CD4-positive, alpha-beta T cell treated with Interleukin-4 for 1 hour (primary cell): ENCODE data around the gene ZIM2.

Experiments used
- DNase-seq, 2 donors: peaks; one replicate each; pipeline ENCODE4 v3.0.0-alpha.2; 2020 to 2022

The ZIM2 gene

DNA sequence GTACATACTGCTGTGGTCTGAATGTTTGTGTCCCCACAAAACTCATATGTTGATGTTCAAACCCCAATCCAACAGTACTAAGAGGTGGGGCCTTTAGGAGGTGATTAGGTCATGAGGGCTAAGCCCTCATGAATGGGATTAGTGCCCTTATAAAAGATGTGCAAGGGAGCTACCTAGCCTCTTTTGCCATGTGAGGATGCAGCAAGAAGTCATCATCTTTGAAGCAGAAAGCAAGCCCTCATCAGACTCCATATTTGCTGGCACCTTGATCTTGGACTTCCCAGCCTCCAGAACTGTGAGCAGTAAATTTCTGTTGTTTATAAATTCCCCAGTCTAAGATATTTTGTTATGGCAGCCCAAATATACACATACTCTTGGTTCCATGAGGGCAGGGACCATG is 33.9 kb downstream of the ZIM2 start:
- DNase-seq: no peak

DNA sequence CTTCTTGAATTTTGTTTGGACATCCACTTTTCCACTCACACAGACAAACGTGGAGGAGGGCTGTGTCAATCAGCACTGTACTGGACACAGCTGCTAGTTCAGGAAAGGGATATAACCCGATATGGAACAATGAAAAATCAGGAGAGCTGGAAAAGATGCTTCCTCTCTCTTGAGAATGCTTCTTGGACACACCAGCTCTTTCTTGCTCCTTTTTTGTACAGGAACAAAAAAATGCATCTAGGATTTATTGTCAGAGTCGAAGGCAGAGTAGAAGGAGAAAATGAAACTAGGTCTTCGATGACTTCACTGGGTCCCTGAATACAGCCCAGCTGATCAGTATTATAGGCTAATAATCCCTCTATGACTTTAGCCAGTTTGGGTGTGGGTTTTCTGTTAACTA is 62.2 kb downstream of the ZIM2 start:
- no peak for DNase-seq

DNA sequence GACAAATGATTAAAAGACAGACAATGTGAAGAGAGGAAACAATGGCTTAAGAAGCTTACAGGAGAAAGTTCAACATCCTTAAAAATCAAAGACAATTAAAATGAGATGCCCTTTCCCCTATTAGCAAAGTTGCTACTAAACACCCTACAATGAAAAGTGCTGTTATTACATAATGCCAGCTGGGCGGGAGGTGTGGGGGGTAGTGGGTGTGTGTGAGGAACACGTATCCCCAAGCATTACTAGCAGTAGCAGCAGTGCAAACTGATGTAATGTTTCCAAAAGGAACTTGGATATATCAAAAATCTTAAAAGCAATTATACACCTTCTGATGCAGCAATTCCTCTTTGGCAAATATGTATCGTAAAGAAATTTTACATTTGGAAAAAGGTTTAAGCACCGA is 70.9 kb downstream of the ZIM2 start:
- DNase-seq: no peak

DNA sequence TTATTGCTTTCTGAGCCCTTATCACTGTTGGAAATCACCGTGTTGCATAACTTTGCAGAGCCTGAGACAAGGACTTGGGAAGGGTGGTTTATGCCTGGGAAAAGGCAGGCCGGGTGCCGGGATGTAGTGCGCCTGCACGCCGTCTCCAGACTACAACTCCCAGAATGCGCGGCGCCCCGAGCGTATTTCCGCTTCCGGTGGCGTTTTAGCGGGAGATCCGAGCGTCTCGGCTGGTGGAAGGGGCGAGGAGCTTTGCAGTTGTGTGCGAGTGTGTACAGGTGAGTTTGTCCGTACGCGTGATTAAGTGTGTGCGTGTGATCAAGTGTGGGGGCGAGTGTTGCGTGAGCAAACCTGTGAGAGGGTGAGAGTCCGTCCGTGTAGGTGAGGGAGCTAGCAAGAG is 75.4 kb downstream of the ZIM2 start:
- DNase-seq: no peak

DNA sequence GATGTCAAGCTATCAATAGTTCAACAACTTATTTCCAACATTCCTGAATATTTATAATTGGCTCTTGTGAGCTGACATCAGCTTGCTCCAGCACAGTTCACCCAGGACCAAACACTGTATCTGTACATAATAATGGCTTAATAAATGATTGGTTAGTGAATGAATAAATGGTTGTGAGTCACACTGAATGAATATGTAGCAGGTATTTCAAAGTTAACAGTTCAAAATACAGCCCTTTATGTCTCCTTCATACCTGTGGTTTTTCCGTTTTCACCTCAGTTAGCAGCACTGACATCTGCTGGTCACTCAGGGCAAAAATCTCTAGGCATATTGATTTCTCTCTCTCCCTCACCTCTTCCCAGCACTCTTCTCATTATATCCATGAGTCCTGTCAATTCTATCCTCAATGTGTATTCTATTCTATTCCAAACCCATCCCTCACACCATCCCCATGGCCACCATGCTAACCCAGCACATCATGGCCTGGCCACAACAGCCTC is 76.3 kb downstream of the ZIM2 start:
- DNase-seq: no peak

DNA sequence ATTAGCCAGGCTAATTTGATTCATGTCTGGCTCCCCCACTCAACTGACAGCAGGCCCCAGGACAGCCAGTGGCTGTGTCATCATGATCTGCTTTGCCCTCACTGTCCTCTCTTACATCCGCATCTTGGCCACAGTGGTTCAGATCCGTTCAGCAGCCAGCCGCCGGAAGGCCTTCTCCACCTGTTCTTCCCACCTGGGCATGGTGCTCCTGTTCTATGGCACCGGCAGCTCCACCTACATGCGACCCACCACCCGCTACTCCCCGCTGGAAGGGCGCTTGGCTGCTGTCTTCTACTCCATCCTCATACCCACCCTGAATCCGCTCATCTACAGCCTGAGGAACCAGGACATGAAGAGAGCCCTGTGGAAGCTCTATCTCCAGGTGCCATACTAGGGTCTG is 79.7 kb downstream of the ZIM2 start:
- no peak for DNase-seq

DNA sequence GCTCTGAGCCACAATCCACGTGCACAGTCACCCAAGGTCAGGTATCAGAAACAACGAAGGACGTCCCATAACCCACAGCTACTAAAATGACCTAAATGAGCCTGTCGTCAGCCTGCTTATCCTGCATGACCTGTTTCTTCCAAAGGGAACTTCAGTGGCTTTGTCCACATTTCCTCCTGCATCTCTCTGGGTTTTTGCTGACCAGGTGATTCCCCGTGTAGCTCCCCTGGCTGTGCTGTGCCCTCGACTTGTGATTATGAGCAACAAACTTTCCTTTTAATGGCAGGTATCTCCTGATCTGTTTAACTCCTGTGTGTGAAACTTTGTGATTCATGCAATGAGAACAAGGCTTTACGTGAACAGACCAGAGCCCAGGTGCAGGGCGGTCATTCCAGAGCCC is 81.0 kb downstream of the ZIM2 start:
- no peak for DNase-seq

DNA sequence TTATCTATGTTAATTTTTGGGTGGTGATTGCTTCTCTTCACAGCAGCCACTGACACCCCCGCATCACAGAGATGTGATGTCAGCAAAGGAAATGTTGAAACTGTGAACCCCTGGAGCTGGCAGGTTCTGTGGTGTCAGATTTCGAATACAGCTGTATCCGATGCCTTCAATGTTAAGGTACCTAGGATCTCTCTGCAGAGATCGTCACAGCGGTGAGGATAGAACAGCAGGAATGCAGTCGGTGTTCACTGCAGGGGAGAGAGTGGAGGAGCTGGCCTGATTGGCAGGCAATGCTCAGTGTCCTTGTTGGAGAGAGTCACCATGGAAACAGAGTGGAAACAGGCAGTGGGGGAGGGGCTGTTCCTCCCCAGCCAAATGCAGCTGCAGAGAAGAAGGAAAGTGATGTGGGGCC is 89.4 kb downstream of the ZIM2 start:
- no peak for DNase-seq

DNA sequence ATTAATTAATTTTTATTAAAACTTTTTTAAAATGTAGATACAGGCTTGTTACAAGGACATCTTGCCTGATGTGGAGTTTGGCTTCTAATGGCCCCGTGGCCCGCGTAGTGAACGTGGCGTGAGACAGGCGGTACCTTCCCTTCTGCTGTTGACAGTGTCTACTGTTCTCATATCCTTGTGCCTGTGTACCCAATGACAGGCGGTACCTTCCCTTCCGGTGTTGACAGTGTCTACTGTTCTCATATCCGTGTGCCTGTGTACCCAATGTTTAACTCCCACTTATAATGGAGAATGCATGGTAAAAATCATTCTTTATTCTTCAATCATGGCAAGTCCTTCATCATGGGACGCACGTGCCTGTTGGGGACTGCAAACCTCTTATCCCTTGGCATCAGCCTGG is 89.9 kb downstream of the ZIM2 start:
- DNase-seq: no peak

DNA sequence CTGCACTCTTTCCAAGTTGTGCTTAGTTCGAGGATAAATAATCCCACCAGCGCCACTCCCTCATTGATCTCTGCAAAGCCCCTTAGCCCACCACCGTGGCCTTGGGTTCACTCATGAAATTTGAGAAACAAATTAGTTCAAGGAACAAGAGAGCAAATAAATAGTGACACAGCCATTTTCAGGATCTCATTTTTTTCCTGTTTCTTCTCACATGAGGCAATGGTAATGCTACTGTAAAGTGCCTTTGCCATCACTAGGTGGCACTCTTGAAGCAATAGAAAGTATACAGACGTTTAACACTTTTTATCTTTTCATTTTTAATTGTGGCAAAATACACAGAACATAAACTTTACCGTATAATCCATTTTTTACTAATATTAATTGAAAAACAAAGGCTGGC is 92.1 kb downstream of the ZIM2 start:
- DNase-seq: no peak

DNA sequence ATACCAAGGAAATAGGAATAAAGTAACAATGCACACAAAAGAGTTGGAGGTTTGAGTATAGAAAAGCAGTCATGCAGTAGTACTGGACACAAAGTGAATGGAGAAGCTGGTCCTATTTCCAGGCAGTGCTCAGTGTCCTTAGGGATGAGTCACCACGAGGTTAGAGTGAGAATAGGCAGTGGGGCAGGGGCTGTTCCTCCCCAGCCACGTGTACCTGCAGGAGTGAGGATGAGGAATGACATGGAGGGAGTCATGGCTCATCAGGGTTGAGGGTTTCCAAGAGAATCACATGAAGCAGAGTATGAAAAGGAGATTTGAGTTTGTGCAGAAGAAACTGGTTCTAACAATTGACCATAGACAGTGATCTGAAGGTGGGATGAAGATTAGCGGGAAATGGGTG is 94.2 kb downstream of the ZIM2 start:
- no peak for DNase-seq

DNA sequence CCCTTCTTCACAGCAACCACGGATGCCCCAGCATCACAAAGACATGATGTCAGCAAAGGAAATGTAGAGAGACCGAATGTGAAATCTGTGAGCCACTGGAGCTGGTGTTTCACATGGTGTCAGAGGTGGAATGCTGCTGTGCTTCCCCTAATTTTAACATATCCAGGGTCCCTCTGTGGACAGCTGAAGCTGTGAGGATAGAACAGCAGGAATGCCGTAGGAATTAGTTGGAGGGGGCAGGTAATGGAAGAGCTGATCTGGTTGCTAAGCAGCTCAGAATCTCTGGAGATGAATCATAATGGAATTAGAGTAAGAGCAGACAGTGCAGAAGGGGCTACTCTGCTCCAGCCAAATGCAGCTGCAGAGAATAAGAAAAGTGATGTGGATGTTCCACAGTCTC is 100.0 kb downstream of the ZIM2 start:
- no peak for DNase-seq

DNA sequence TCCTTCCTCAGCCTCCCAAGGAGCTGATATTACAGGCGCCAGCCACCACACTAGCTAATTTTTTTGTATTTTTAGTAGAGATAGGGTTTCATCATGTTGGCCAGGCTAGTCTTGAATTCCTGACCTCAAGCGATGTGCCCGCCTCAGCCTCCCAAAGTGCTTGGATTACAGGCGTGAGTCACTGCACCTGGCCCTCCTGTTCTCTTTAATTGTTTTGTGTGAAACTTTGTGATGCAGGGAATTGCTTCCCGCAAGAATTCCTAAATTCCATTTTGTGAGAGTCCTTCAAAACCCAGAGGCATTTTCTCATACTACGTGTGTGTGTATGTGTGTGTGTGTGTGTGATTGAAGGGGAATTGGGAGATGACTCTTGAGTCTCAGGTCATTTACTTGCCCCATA is 104.0 kb downstream of the ZIM2 start:
- no peak for DNase-seq

DNA sequence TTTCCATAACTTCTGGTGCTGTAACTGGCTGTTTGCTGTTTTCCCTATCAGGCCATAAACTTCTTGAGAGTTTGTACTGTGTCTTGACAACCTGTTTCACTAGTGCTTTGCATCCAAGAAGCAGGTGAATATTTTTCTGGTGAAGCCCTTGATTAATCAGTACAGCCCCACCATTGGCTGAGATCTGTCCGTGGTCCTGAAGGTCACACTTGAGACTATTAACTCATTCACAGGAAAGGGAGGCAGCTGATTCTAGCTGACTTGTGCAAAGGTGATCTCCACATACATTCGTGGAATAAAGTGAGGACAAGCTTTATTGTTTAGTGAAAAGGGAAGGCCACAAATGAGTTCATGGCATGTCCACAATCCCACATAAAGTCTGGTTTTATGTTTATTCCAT is 107.5 kb downstream of the ZIM2 start:
- DNase-seq: no peak

DNA sequence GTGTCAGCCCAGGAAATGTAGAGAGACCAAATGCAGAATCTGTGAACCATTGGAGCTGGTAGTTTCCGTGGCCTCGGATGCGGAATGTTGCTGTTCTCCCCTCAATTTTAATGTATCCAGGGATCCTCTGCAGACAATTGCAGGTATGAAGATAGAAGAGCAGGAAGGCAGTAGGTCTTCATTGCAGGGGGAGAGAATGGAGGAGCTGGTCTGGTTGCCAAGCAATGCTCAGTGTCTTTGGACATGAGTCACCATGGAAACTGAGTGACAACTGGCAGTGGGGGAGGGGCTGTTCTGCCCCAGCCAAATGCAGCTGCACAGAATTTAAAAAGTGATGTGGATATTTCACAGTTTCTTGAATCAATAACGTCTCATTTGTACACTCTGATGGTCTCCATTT is 112.8 kb downstream of the ZIM2 start:
- no peak for DNase-seq

DNA sequence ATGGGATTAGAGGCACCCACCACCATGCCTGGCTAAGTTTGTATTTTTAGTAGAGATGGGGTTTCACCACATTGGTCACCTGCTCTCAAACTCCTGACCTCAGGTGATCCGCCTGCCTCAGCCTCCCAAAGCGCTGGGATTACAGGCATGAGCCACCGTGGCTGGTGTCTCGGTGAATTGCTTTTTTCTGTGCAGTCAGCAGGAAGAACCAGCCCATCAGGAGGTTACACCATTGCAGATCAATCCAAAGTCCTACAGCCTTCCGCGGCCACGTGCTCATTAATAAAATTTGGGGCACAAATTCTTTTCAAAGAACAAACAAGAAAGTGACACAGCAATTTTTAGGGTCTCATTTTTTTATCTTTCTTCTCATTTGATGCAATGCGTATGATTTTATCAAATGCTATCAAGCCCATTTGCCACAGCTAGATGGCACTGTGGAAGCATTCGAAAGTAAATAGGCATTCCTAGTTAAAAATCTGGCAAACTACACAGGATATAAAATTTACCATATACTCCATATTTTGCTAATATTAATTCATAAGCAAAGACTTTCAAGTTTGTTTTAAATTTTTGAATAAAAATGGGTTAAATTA is 114.6 kb downstream of the ZIM2 start:
- no peak for DNase-seq
